Activated naive CD8-positive, alpha-beta T cell treated with anti-CD3 and anti-CD28 coated beads, Interleukin-2, amount 10 ng/mL, durations not matched to agents 7 days and 5 days (primary cell): ENCODE results near the gene JMJD6. TPM values are rescaled to one million over a fixed set of nuclear protein-coding genes. Genes with fewer than 3 reads are reported as not detected.
A peak's percentile ranks its signal among the peaks of the same experiment; 100 is the strongest.
"Not testable (repeated sequence)": the region's sequence is repeated elsewhere in the genome, so short reads cannot be mapped to it uniquely, and the experiment has no call there.

Experiments used
- ATAC-seq: fragments of 150-1000 bp; cut with Tn5 transposase; one replicate; pipeline ENCODE4 v1.10.0; 2021; ENCODE audit warnings: low read depth, moderate library complexity
- POLR2A ChIA-PET: fragments of 350-600 bp; sonication (Branson Sonifier 250); formaldehyde crosslinking; loops from one replicate; lab custom pipeline; 2021; ENCODE audit warnings: antibody characterized with exemption; lab: Charles Lee
- DNase-seq: peaks from one replicate; pipeline ENCODE4 v3.0.0; 2021
- H3K27ac Mint-ChIP-seq: one replicate; pipeline ENCODE4 v1.8.0; 2022; ENCODE audit warnings: mild to moderate bottlenecking, mixed read lengths
- H3K27me3 Mint-ChIP-seq: one replicate; pipeline ENCODE4 v1.8.0; 2022; ENCODE audit warnings: mild to moderate bottlenecking, moderate library complexity, mixed read lengths
- H3K36me3 Mint-ChIP-seq: one replicate; pipeline ENCODE4 v1.8.0; 2021; ENCODE audit warnings: mild to moderate bottlenecking, mixed read lengths
- H3K4me1 Mint-ChIP-seq: one replicate; pipeline ENCODE4 v1.8.0; 2021; ENCODE audit warnings: mixed read lengths
- H3K4me3 Mint-ChIP-seq: one replicate; pipeline ENCODE4 v1.8.0; 2022; ENCODE audit warnings: mild to moderate bottlenecking, moderate library complexity, mixed read lengths
- H3K9me3 Mint-ChIP-seq: one replicate; pipeline ENCODE4 v1.8.0; 2021; ENCODE audit warnings: mixed read lengths
- total RNA-seq, 2 experiments: library from RNA; stranded (reverse); gene quantifications; one replicate each; pipeline ENCODE4 v1.2.3, GENCODE V29; 2021

JMJD6 gene
- total RNA-seq, 2 experiments from 2014 or later, result 55.0 to 58.9 TPM

DNA sequence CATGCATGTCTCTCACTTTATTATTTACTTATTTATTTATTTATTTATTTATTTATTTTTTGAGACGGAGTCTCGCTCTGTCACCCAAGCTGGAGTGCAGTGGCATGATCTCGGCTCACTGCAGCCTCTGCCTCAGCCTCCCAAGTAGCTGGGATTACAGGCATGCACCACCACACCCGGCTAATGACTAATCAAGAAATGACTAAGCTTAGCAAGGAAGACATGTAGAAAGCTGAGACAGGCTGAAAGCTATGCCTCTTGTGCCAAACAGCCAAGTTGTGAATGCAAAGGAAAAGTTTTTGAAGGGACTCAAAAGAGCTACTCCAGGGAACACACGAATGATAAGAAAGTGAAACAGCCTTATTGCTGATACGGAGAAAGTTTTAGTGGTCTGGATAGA, 19.4 kb upstream of the JMJD6 start:
- peaks cover 32% of the 10 kb centered on the region for H3K36me3 Mint-ChIP-seq
- not testable (repeated sequence) for H3K27me3 Mint-ChIP-seq, DNase-seq, ATAC-seq, H3K27ac Mint-ChIP-seq, H3K4me3 Mint-ChIP-seq, H3K9me3 Mint-ChIP-seq
- POLR2A ChIA-PET, result interaction anchor here (1.1 kb wide), 1 partner anchor 20 kb away, joined by 4 read pairs; the partner anchor contains the start of gene JMJD6
- H3K4me1 Mint-ChIP-seq, result peaks cover 20% of the 10 kb centered on the region

DNA sequence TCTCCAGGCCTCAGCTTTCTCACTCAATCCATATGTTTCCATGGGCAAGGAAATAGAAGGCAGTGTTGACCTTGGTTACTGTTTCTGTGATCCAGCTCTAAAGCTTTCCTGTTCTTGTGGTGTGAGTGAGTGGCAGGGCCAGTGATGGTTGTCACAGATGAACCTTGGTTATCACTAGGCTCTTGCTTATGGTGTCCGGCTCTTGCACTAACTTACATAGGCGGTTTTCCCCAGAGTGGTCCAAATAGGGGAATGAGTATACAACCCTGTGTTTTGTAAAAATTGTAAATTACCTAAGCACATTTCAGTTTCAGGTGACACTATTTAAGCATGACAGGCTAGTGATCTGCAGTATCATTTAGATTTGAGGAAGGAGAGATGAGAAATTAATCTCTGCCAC, 18.3 kb upstream of the JMJD6 start:
- H3K36me3 Mint-ChIP-seq, result peaks cover 29% of the 10 kb centered on the region
- POLR2A ChIA-PET, result no interaction called here
- ATAC-seq, result no peak

DNA sequence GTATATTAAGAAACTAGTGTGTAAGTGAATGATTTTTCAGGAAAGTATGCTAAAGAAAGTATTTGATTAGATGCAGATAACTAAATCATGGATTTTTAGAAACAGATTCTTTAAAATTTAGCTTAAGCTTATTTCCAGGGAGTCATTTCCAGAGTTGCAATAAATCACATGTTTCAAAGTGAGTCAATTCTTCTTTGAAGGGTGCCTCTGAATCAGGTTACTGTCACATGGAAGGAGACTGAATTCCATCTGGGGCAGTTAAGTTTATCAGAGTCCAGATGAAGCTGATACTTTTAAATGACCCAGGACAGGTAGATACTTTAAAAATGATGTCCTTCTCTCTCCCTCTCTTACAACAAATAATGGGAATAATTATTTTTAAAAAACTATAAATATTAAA, 16.6 kb upstream of the JMJD6 start:
- H3K4me3 Mint-ChIP-seq, result no peak overlapping the region
- peaks cover 28% of the 10 kb centered on the region for H3K4me1 Mint-ChIP-seq
- no peak overlapping the region for H3K27ac Mint-ChIP-seq
- no peaks in the 10 kb centered on the region for H3K9me3 Mint-ChIP-seq
- POLR2A ChIA-PET, result interaction anchor here (1.2 kb wide), 1 partner anchor 15 kb away, joined by 5 read pairs; no protein-coding TSS in a partner anchor
- H3K27me3 Mint-ChIP-seq, result no peaks in the 10 kb centered on the region
- DNase-seq (no peak), ATAC-seq (no peak)
- peaks cover 19% of the 10 kb centered on the region for H3K36me3 Mint-ChIP-seq

More for the DNA sequence above, 18.3 kb upstream of the JMJD6 start:
- DNase-seq, result no peak
- Mint-ChIP-seq H3K27me3 (no peaks in the 10 kb centered on the region), H3K27ac (no peak overlapping the region), H3K4me3 (no peak overlapping the region), H3K9me3 (no peaks in the 10 kb centered on the region), H3K4me1 (peaks cover 18% of the 10 kb centered on the region)

DNA sequence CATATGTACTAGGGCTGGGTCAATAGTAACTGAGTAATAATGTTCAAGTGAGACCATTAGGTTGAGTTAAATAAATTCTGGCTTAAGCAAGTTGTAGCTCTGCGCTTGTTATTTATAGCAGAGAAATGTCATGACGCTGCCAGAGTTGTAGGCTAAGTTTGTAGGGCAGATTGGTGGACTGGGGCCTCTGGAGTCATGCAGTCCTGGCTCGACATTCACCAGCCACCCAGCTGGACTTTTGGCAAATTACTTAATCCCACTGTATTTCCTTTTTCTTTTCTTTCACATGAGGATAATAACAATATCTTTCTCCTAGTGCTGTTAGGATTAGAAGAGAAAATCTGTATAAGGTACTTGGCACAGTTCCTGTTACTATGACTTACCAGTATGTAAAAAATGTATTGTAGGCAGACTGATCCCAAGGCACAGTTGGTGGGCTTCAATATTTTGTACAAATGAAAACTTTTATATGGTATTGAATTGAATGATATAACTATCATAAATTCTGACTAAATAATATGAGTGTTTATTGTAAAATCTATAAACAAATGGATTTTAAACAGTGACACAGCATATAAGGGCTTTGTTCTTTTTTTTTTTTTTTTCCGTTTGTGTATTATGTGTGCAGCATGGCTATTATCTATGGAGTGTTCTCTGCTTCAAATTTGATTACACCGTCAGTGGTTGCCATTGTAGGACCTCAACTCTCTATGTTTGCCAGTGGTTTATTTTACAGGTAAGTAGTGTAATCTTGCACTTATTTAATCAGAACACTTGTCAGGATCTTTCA, 14.1 kb upstream of the JMJD6 start:
- no peak overlapping the region for H3K27ac Mint-ChIP-seq
- H3K9me3 Mint-ChIP-seq, result no peaks in the 10 kb centered on the region
- H3K4me1 Mint-ChIP-seq, result peaks cover 25% of the 10 kb centered on the region
- H3K36me3 Mint-ChIP-seq, result peaks cover 21% of the 10 kb centered on the region
- DNase-seq, result no peak
- POLR2A ChIA-PET, result interaction anchor here (0.8 kb wide), 1 partner anchor 27 kb away, joined by 4 read pairs; no protein-coding TSS in a partner anchor
- no peak overlapping the region for H3K4me3 Mint-ChIP-seq
- no peaks in the 10 kb centered on the region for H3K27me3 Mint-ChIP-seq
- ATAC-seq, result no peak

DNA sequence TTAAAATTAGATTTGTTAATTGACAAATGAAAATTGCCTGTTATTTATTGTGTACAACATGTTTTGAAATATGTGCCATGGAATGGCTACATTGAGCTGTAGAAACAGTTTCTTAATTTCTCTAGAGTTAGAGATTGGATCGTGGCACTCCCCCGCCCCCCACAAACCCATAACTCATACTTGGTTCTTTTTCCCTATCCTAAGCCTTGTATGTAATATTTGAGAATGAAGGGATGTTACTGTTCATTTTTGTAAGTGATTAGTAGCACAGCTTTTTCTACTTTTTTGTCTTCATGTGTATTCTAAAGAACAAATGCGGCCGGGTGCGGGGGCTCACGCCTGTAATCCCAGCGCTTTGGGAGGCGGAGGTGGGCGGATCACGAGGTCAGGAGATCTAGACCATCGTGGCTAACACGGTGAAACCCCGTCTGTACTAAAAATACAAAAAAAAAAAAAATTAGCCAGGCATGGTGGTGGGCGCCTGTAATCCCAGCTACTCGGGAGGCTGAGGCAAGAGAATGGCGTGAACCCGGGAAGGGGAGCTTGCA, 13.2 kb upstream of the JMJD6 start:
- H3K4me3 Mint-ChIP-seq, H3K27me3 Mint-ChIP-seq, H3K9me3 Mint-ChIP-seq, H3K27ac Mint-ChIP-seq, ATAC-seq, DNase-seq: not testable (repeated sequence)
- H3K36me3 Mint-ChIP-seq, result peaks cover 24% of the 10 kb centered on the region
- peaks cover 24% of the 10 kb centered on the region for H3K4me1 Mint-ChIP-seq
- POLR2A ChIA-PET, result interaction anchor here (1.4 to 5.2 kb wide), 4 partner anchors 9 to 26 kb away, joined by 4 to 100 read pairs (median 32); partner anchors contain the start of genes JMJD6 and METTL23

DNA sequence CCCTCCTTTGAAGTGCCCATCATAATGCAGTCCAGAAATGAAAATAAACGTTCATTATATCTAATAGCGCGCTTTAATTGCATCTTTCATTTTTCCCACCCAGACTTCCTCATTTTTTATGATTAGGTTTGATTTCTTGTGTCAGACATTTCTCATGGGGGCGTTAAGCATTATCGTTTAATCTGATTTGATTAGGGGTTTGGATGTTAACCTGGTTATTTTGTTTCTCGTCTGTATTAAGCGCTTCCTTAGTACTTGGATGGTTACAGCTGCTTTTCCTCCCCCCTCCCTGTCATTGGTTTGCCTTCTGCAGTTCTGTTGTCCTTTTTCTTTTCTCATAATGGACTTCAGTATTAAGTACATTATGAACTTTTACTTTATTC, 12.1 kb upstream of the JMJD6 start:
- ATAC-seq, result no peak
- no peak for DNase-seq

DNA sequence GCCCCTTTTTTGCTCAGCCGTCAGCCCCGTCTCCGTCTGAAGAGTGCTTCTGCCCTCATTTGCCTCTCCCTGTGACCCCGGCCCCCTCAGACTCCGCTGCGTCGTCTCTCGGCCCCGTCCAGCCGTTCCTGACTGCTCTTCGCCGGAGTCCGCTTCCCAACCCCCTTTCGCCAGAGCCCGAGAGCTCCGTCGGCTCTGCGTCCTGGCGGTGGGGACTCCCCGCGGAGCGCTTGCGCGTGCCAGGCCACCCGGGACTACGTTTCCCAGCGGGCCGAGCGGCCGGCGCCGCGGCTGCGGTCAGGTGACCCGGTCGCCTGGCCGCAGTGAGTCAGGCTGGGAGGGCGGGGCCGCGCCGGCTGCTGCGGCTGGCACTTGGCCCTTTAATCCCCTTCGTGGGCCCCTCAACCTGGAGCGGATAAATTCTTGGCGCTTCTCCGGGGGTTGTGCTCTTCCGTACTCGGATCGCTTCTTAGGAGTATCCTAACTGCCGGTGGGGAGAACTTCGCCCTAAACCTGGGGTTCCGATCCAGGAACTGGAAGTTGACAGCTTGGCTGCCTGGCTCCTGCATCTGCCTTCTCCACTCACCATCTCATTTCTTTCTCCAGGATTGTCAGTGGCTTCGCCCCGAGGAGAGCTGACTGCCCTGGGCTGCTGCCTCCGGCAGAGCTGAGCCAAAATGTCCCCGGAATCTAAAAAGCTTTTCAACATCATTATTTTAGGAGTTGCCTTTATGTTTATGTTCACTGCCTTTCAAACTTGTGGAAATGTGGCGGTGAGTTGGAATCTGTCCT, 11.5 kb upstream of the JMJD6 start, which contains the start of gene MFSD11:
TSS of gene MFSD11 (plus strand) at position 444 of the 792 bp plus-strand sequence. CDS start at position 678, 234 bp downstream.
- H3K4me3 Mint-ChIP-seq, result peak within 1 kb of the TSS; percentile 96
- peaks cover 37% of the 10 kb centered on the region for H3K4me1 Mint-ChIP-seq
- peak; percentile 96 for DNase-seq
- H3K36me3 Mint-ChIP-seq, result peaks cover 38% of the 10 kb centered on the region
- H3K27me3 Mint-ChIP-seq, result no peaks in the 10 kb centered on the region
- POLR2A ChIA-PET, result interaction anchor here (0.5 to 5.2 kb wide), 17 partner anchors 11 to 1616 kb away, joined by 3 to 100 read pairs (median 4); partner anchors contain the start of genes JMJD6, METTL23 and SEC14L1
- peak; percentile 51 for ATAC-seq
- H3K27ac Mint-ChIP-seq, result peak within 1 kb of the TSS; percentile 99
- no peaks in the 10 kb centered on the region for H3K9me3 Mint-ChIP-seq

More for the DNA sequence above, 12.1 kb upstream of the JMJD6 start:
- H3K27me3 Mint-ChIP-seq, result no peaks in the 10 kb centered on the region
- H3K4me1 Mint-ChIP-seq, result peaks cover 33% of the 10 kb centered on the region
- peak overlapping the region; percentile 99 for H3K27ac Mint-ChIP-seq
- POLR2A ChIA-PET, result interaction anchor here (0.7 to 5.2 kb wide), 10 partner anchors 11 to 402 kb away, joined by 3 to 100 read pairs (median 12); partner anchors contain the start of genes JMJD6, METTL23 and SEC14L1
- peaks cover 34% of the 10 kb centered on the region for H3K36me3 Mint-ChIP-seq
- peak overlapping the region; percentile 96 for H3K4me3 Mint-ChIP-seq
- H3K9me3 Mint-ChIP-seq, result no peaks in the 10 kb centered on the region

DNA sequence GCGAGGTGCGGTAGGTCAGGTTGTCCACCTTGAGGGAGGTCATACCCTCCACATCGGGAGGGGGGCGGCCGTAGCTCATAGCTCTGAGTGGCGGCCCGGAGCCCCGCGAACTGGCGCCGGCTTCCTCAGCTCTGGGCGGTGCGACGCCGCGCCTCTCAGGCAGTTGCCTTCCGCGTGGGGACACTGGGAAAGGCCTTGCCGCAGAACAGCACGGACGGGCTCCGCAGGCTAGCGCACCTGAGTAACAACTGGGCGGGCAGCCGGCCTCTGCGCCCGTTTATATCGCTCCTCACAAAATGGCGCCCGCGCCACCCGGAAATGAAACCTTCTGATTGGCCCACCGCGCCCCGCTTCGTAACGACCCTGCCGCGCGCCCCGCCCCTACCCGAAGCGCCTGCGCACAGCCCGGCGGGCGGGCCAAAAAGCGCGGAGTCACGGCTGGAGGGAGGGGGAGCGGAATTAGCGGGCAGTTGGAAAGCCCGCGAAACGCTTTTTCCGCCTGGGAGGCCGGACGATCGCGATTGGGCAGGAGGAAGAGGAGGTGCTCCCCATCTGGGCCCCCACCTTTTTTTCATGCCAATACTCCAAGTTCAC, 10.8 kb upstream of the JMJD6 start, which contains the start of gene SRSF2:
TSS of gene SRSF2 (minus strand) at position 250 of the 594 bp plus-strand sequence. CDS start at position 79, 171 bp downstream.
- H3K9me3 Mint-ChIP-seq, result no peaks in the 10 kb centered on the region
- DNase-seq, result peak; percentile 100
- peaks cover 41% of the 10 kb centered on the region for H3K36me3 Mint-ChIP-seq
- POLR2A ChIA-PET, result interaction anchor here (0.5 to 5.2 kb wide), 17 partner anchors 11 to 1579 kb away, joined by 3 to 100 read pairs (median 5); partner anchors contain the start of genes JMJD6, METTL23 and SEC14L1
- H3K4me3 Mint-ChIP-seq, result peak within 1 kb of the TSS; percentile 99
- peak within 1 kb of the TSS; percentile 99 for H3K27ac Mint-ChIP-seq
- no peaks in the 10 kb centered on the region for H3K27me3 Mint-ChIP-seq
- peaks cover 42% of the 10 kb centered on the region for H3K4me1 Mint-ChIP-seq
- ATAC-seq, result peak; percentile 74

DNA sequence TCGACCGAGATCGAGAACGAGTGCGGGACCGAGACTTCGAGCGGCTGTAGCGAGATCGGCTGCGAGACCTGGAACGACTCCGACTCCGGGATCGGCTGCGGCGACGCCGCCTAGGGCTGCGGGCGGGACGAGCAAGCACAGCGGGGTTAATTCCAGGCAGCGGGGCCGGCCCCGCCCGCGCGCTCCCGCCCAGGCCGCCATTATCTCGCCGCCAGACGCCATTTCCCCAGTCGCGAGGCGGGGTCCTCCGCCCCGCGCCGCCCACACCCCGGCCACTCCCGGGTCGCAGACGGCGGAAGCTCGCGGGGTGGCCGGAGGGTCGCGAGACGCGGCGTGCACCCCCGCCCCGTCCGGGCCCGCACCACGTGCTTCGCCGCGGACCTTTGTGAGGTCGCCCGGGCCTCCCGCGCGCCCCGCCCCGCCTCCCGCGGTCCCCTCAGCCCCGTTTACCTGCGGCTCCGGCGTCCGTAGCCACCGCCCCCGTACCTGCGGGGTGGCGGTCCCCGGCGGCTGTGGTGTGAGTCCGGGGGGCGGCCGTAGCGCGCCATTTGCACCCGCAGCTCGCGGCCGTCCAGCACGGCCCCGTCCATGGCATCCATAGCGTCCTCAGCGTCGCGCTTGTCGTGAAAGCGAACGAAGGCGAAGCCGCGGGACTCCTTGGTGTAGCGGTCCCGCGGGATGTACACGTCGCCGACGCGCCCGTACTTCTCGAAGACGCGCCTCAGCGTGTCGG, 10.1 kb upstream of the JMJD6 start:
- Mint-ChIP-seq H3K27me3 (no peaks in the 10 kb centered on the region), H3K4me1 (peaks cover 41% of the 10 kb centered on the region), H3K9me3 (no peaks in the 10 kb centered on the region), H3K4me3 (peak overlapping the region; percentile 99), H3K36me3 (peaks cover 40% of the 10 kb centered on the region), H3K27ac (peak overlapping the region; percentile 99)
- POLR2A ChIA-PET, result interaction anchor here (0.5 to 5.2 kb wide), 14 partner anchors 10 to 1579 kb away, joined by 3 to 100 read pairs (median 4); partner anchors contain the start of genes JMJD6 and METTL23
- DNase-seq (peak; percentile 79), ATAC-seq (peak; percentile 8)

DNA sequence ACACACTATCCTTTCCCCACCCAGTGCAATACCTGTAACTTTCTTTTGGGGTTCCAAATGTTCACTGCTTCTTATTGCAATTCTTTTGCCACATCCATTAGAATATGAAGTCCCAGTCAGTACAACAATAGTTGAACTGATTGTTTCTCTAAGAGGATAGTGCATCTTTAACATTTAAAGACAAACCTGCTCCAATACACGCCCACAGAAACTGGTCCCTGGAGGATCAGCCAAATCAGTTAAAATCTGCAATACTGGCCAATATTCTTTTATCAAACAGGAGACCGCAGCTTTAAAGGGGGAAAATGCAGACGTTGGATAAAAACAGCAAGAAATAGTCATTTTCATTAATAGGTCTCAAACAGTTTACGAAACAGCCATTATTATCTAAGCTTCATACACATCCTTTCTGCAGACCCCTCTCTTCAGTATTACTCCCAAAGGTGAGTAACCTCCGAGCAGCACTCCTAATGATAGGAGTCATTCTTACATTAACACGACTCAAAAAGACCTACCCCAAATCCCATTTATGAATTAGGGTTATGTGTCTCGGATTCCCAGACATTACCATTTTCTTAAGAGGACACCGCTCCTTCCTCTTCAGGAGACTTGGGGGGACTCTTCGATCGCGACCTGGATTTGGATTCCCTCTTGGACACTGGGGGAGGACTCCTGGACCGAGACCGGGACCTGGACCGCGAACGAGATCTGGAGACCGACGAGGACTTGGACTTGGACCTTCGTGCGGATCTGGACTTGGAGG, 9.4 kb upstream of the JMJD6 start:
- ATAC-seq (no peak), DNase-seq (no peak)
- no peaks in the 10 kb centered on the region for H3K27me3 Mint-ChIP-seq
- H3K4me3 Mint-ChIP-seq, result peak overlapping the region; percentile 99
- H3K36me3 Mint-ChIP-seq, result peaks cover 41% of the 10 kb centered on the region
- peaks cover 38% of the 10 kb centered on the region for H3K4me1 Mint-ChIP-seq
- POLR2A ChIA-PET, result interaction anchor here (0.6 to 5.2 kb wide), 13 partner anchors 9 to 462 kb away, joined by 3 to 100 read pairs (median 9); partner anchors contain the start of genes JMJD6, METTL23 and MXRA7
- peak overlapping the region; percentile 98 for H3K27ac Mint-ChIP-seq
- no peaks in the 10 kb centered on the region for H3K9me3 Mint-ChIP-seq

DNA sequence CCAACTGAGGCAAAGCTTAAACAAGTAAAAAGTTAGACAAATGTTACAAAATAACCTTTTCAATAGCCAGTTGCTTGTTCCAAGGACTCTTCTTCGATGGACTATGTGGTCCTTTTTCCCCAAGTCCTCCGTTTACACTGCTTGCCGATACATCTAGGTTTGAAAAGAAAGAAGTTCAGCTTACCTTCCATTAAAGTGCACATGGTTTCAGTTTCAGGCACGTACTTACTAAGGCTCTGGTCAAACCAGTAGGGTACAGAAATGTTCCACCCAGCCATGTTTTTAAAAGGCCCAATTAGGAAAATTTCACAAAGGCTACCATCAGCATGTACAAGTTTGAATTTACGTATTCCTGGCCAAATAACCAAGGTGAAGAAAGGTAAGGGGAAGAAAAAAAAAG, 8.6 kb upstream of the JMJD6 start:
- Mint-ChIP-seq H3K27me3 (no peaks in the 10 kb centered on the region), H3K4me3 (peak overlapping the region; percentile 99), H3K9me3 (no peaks in the 10 kb centered on the region), H3K36me3 (peaks cover 40% of the 10 kb centered on the region), H3K4me1 (peaks cover 38% of the 10 kb centered on the region), H3K27ac (peak overlapping the region; percentile 98)
- ATAC-seq (no peak), DNase-seq (no peak)
- POLR2A ChIA-PET, result interaction anchor here (0.6 to 5.2 kb wide), 8 partner anchors 9 to 461 kb away, joined by 3 to 100 read pairs (median 7); partner anchors contain the start of genes JMJD6, METTL23 and MXRA7
